GM12878 (cell line): ENCODE measurements around the gene MAD2L1BP. TPM values are rescaled to one million over a fixed set of nuclear protein-coding genes. Genes with fewer than 3 reads are reported as not detected.

Experiments
- ATF2 ChIP-seq: IDR thresholded peaks from 2 replicates; pipeline ENCODE4 v1.6.1; 2012; ENCODE audit warnings: low read length, inconsistent platforms
- BRCA1 ChIP-seq: IDR thresholded peaks from 2 replicates; pipeline ENCODE4 v1.6.1; 2011; ENCODE audit warnings: low read depth, low read length, improper control_type of control experiment
- CREM ChIP-seq: IDR thresholded peaks from 2 replicates; pipeline ENCODE4 v1.6.1; 2014; ENCODE audit warnings: antibody characterized with exemption, low read depth
- DPF2 ChIP-seq: fragments of 450-650 bp; IDR thresholded peaks from 2 replicates; pipeline ENCODE4 v1.6.1; 2017; ENCODE audit warnings: mild to moderate bottlenecking
- HCFC1 ChIP-seq: fragments of 150-350 bp; IDR thresholded peaks from 2 replicates; pipeline ENCODE4 v1.6.1; 2014; ENCODE audit warnings: low read length
- IRF4 ChIP-seq: IDR thresholded peaks from 2 replicates; pipeline ENCODE4 v1.6.1; 2011; ENCODE audit warnings: low read depth, low read length
- KAT2A ChIP-seq: conservative IDR thresholded peaks from 2 replicates; pipeline ENCODE4 v1.6.1; 2011; ENCODE audit warnings: low read depth, low read length; ENCODE audit not compliant: control insufficient read depth
- MLLT1 ChIP-seq: fragments of 450-650 bp; IDR thresholded peaks from 2 replicates; pipeline ENCODE4 v1.6.1; 2016; ENCODE audit warnings: mild to moderate bottlenecking
- MYB ChIP-seq: fragments of 150-350 bp; IDR thresholded peaks from 2 replicates; pipeline ENCODE4 v1.6.1; 2014; ENCODE audit warnings: mild to moderate bottlenecking, low read depth, low read length, borderline replicate concordance
- MYC ChIP-seq: IDR thresholded peaks from 2 replicates; pipeline ENCODE4 v1.6.1; 2011; ENCODE audit warnings: mild to moderate bottlenecking, low read length, moderate library complexity, inconsistent platforms; ENCODE audit not compliant: insufficient read depth, insufficient replicate concordance, insufficient read length, severe bottlenecking
- NFIC ChIP-seq: IDR thresholded peaks from 2 replicates; pipeline ENCODE4 v1.6.1; 2012; ENCODE audit warnings: low read depth, mild to moderate bottlenecking, inconsistent platforms, low read length, moderate library complexity
- PML ChIP-seq: IDR thresholded peaks from 2 replicates; pipeline ENCODE4 v1.6.1; 2012; ENCODE audit warnings: low read length, inconsistent platforms
- POU2F2 ChIP-seq: IDR thresholded peaks from 3 replicates; pipeline ENCODE4 v1.6.1; 2011; ENCODE audit warnings: low read depth, mild to moderate bottlenecking, low read length, borderline replicate concordance
- RAD21 ChIP-seq: IDR thresholded peaks from 2 replicates; pipeline ENCODE4 v1.6.1; 2011; ENCODE audit warnings: mild to moderate bottlenecking, low read depth, low read length, moderate library complexity; ENCODE audit not compliant: insufficient read depth
- RAD51 ChIP-seq: fragments of 450-650 bp; IDR thresholded peaks from 2 replicates; pipeline ENCODE4 v1.6.1; 2016; ENCODE audit warnings: moderate library complexity, mild to moderate bottlenecking, inconsistent platforms
- RCOR1 ChIP-seq: conservative IDR thresholded peaks from 2 replicates; pipeline ENCODE4 v1.6.1; 2012; ENCODE audit warnings: low read depth, low read length, improper control_type of control experiment
- RUNX3 ChIP-seq: IDR thresholded peaks from 2 replicates; pipeline ENCODE4 v1.6.1; 2012; ENCODE audit warnings: low read length, inconsistent platforms
- SP1 ChIP-seq: IDR thresholded peaks from one replicate; pipeline ENCODE4 v1.6.1; 2011; ENCODE audit warnings: low read depth, low read length
- SPI1 ChIP-seq: IDR thresholded peaks from 2 replicates; pipeline ENCODE4 v1.6.1; 2011; ENCODE audit warnings: low read depth, mild to moderate bottlenecking, low read length, moderate library complexity, borderline replicate concordance; ENCODE audit not compliant: insufficient read depth
- SRF ChIP-seq, 2 experiments: IDR thresholded peaks; 2 replicates each; pipeline ENCODE4 v1.6.1; 2011; ENCODE audit warnings: low read depth in 2 of 2, low read length in 2 of 2, mild to moderate bottlenecking in 1 of 2, moderate library complexity in 1 of 2
- YBX1 ChIP-seq: fragments of 450-650 bp; IDR thresholded peaks from 2 replicates; pipeline ENCODE4 v1.6.1; 2016; ENCODE audit warnings: antibody characterized with exemption
- ZBTB11 ChIP-seq: fragments of 450-650 bp; formaldehyde crosslinking; IDR thresholded peaks from 2 replicates; pipeline ENCODE4 v1.5.0; 2022; ENCODE audit warnings: mild to moderate bottlenecking, missing genetic modification characterization
- ZNF207 ChIP-seq: fragments of 450-650 bp; IDR thresholded peaks from 2 replicates; pipeline ENCODE4 v1.6.1; 2014; ENCODE audit warnings: antibody characterized with exemption, mild to moderate bottlenecking, borderline replicate concordance
- ZNF24 ChIP-seq: fragments of 450-650 bp; IDR thresholded peaks from 2 replicates; pipeline ENCODE4 v1.6.1; 2017; ENCODE audit warnings: antibody characterized with exemption, mild to moderate bottlenecking
- polyA plus RNA-seq, 11 experiments: library from polyadenylated mRNA; depleted of rRNA in 4 of 11; unstranded in 6 of 11; stranded (reverse) in 5 of 11; fragments of >200 nt; fragmentation: Nextera tagmentation in 4 of 11; fragmentation: Illumina TruSeq in 1 of 11; extraction: Ambion mirVana in 4 of 11; extraction: Trizol in 1 of 11; gene quantifications; 1 replicate in 1 of 11; 2 replicates in 10 of 11; pipeline versions ENCODE4 v1.2.1 to v1.2.3, GENCODE V29; 2011 to 2016; ENCODE audit warnings: inconsistent platforms in 2 of 11, missing spikeins in 2 of 11, low read depth in 1 of 11
- total RNA-seq, 4 experiments: library from RNA; depleted of rRNA in 3 of 4; stranded (reverse); fragments of >200 nt in 3 of 4; fragmentation: Illumina TruSeq in 1 of 4; extraction: Trizol in 1 of 4; gene quantifications; 2 replicates each; pipeline versions ENCODE4 v1.2.1 to v1.2.3, GENCODE V29; 2013 to 2021

Gene MAD2L1BP
- total and polyA plus RNA-seq, 10 of the 15 experiments (the other 5 are each of a cell fraction or from before 2014, with no cell fraction given): 39.2 to 155 (median 60.3) TPM

- TF ChIP-seq YBX1: no peak
- 0 out of 2 replicates have a peak, but pooled peaks have one; percentile 32 for TF ChIP-seq MLLT1
- no peak for TF ChIP-seq MYB
- no peak for TF ChIP-seq CREM
- no peak for TF ChIP-seq KAT2A
- no peak for TF ChIP-seq NFIC
- TF ChIP-seq RAD51: no peak
- TF ChIP-seq SPI1: peak; percentile 99
- TF ChIP-seq ZNF207: no peak
- peak; percentile 71; the same call in 1 of the 2 replicates for TF ChIP-seq DPF2
- no peak for TF ChIP-seq HCFC1
- TF ChIP-seq RAD21: no peak
- no peak for TF ChIP-seq RUNX3
- no peak for TF ChIP-seq PML
- no peak for TF ChIP-seq ZBTB11 (CRISPR knock-in tag)
- TF ChIP-seq IRF4: 0 out of 2 replicates have a peak, but pooled peaks have one; percentile 48
- TF ChIP-seq MYC: no peak
- no peak for TF ChIP-seq SRF (IDR thresholded peaks at IDR 0.05; ENCODE audit: low read depth in 2 of 2, low read length in 2 of 2)
- TF ChIP-seq ATF2: no peak
- TF ChIP-seq RCOR1: no peak
- no peak for TF ChIP-seq SP1
- no peak for TF ChIP-seq ZNF24
- no peak for TF ChIP-seq BRCA1
- no peak for TF ChIP-seq POU2F2
These were observed 48.2 kb downstream of the MAD2L1BP start (continued) for GRCh38 chr6:43683708-43684455.
